ENCODE data around the gene GLRA3.

DNA sequence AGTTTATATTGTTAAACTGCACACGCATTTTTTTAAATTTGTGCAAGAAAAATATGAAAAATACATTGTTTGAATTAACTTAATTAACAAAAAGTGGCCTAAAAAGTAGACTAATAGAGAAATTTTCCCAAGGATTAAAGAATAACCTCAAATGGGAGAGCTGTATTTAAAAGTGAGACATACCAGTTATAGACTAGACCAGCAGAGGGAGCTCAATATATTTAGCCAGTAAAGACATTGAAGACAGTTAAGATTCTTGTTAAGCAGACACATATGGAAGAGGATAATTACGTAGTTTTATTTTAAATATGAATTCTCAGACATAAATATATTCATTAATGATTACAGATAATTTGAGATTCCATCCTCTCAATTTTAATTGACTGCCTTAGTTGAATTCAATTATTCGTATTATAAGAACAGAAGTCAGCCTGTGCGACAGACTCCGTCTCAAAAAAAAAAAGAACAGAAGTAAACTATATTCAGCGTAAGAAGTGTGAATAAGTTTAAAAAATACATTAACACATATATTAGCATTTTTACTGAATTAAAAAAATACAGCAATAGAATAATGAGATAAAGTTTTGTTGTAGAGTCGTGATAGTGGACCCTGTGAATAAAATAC lies 64.8 kb downstream of the GLRA3 start:
- TF ChIP-seq YY1 (IDR thresholded peaks at IDR 0.05; ENCODE audit: insufficient read depth, insufficient read length) (no peak), ZNF274 (IDR thresholded peaks at IDR 0.05; ENCODE audit: low read depth, low read length) (no peak)

Data from NT2/D1 (cell line).